Measurements from ENCODE around the gene MAP2. TPM values are rescaled to one million over a fixed set of nuclear protein-coding genes. Genes with fewer than 3 reads are reported as not detected.

The MAP2 gene
- total RNA-seq, 4 donors from 2014 or later = 2.0 to 6.4 (median 2.7) TPM

- intact Hi-C loops (cut with DNase I; ENCODE audit: low total_unique reads) = no loop called here
- in situ Hi-C loops (cut with MboI; ENCODE audit: low pct_ligation_motif_present in 1 of 4, low pct_unique_long_range_greater_than_20kb in 1 of 4, low sequenced_read_pairs in 3 of 4) = no loop called here
Observed at GRCh38 chr2:209512971-209513370, 89.1 kb downstream of the MAP2 start.

GRCh38 chr2:209517436-209517835, 93.6 kb downstream of the MAP2 start:
- no peak overlapping the region for H3K27ac ChIP-seq
- no peaks in the 10 kb centered on the region for H3K4me1 ChIP-seq
- 46 to 51% methylated on average over 5 of the region's 5 CpGs for WGBS, 2 donors (ENCODE audit: low coverage in 1 of 2)
- H3K36me3 ChIP-seq = no peaks in the 10 kb centered on the region
- no peaks in the 10 kb centered on the region for H3K27me3 ChIP-seq
- TF ChIP-seq POLR2A (IDR thresholded peaks at IDR 0.05) = no peak
- no peak for TF ChIP-seq EP300 (IDR thresholded peaks at IDR 0.05; ENCODE audit: low read depth)
- no peak for TF ChIP-seq CTCF (IDR thresholded peaks at IDR 0.05)
- no peak for TF ChIP-seq POLR2AphosphoS5 (IDR thresholded peaks at IDR 0.05)
- intact Hi-C loops (cut with DNase I; ENCODE audit: low total_unique reads) = no loop called here
- no peaks in the 10 kb centered on the region for H3K9me3 ChIP-seq
- DNase-seq = no peak
- in situ Hi-C loops (cut with MboI; ENCODE audit: low pct_ligation_motif_present in 1 of 4, low pct_unique_long_range_greater_than_20kb in 1 of 4, low sequenced_read_pairs in 3 of 4) = no loop called here
- no peak overlapping the region for H3K4me3 ChIP-seq

More at GRCh38 chr2:209512971-209513370, 89.1 kb downstream of the MAP2 start:
- WGBS, 2 donors (ENCODE audit: low coverage in 1 of 2) = 70 to 75% methylated on average over 2 of the region's 2 CpGs
- H3K9me3 ChIP-seq = no peaks in the 10 kb centered on the region
- H3K4me1 ChIP-seq = no peaks in the 10 kb centered on the region
- DNase-seq = no peak
- TF ChIP-seq POLR2AphosphoS5 (IDR thresholded peaks at IDR 0.05) = no peak
- no peak for TF ChIP-seq EP300 (IDR thresholded peaks at IDR 0.05; ENCODE audit: low read depth)
- no peak for TF ChIP-seq POLR2A (IDR thresholded peaks at IDR 0.05)
- no peak for TF ChIP-seq CTCF (IDR thresholded peaks at IDR 0.05)
- no peaks in the 10 kb centered on the region for H3K27me3 ChIP-seq
- H3K36me3 ChIP-seq = no peaks in the 10 kb centered on the region
- no peak overlapping the region for H3K4me3 ChIP-seq
- H3K27ac ChIP-seq = no peak overlapping the region

GRCh38 chr2:209519271-209519670, 95.4 kb downstream of the MAP2 start:
- Histone ChIP-seq H3K36me3 (no peaks in the 10 kb centered on the region), H3K4me1 (no peaks in the 10 kb centered on the region), H3K4me3 (no peak overlapping the region), H3K9me3 (no peaks in the 10 kb centered on the region), H3K27ac (no peak overlapping the region), H3K27me3 (no peaks in the 10 kb centered on the region)
- in situ Hi-C loops (cut with MboI; ENCODE audit: low pct_ligation_motif_present in 1 of 4, low pct_unique_long_range_greater_than_20kb in 1 of 4, low sequenced_read_pairs in 3 of 4) (no loop called here), intact Hi-C loops (cut with DNase I; ENCODE audit: low total_unique reads) (no loop called here)
- DNase-seq = no peak
- TF ChIP-seq CTCF (IDR thresholded peaks at IDR 0.05) = no peak

- Histone ChIP-seq H3K27me3 (no peaks in the 10 kb centered on the region), H3K27ac (no peak overlapping the region), H3K36me3 (no peaks in the 10 kb centered on the region), H3K9me3 (no peaks in the 10 kb centered on the region), H3K4me1 (no peaks in the 10 kb centered on the region), H3K4me3 (no peak overlapping the region)
- TF ChIP-seq EP300 (IDR thresholded peaks at IDR 0.05; ENCODE audit: low read depth) (no peak), POLR2A (IDR thresholded peaks at IDR 0.05) (no peak), CTCF (IDR thresholded peaks at IDR 0.05) (no peak), POLR2AphosphoS5 (IDR thresholded peaks at IDR 0.05) (no peak)
- intact Hi-C loops (cut with DNase I; ENCODE audit: low total_unique reads) = no loop called here
- in situ Hi-C loops (cut with MboI; ENCODE audit: low pct_ligation_motif_present in 1 of 4, low pct_unique_long_range_greater_than_20kb in 1 of 4, low sequenced_read_pairs in 3 of 4) = no loop called here
- no peak for DNase-seq
Observed at GRCh38 chr2:209519906-209520305, 96.1 kb downstream of the MAP2 start.

All from transverse colon (tissue), 4 donors.